Esophagus muscularis mucosa (tissue), 4 donors: ENCODE data around the gene TVP23A. TPM values are rescaled to one million over a fixed set of nuclear protein-coding genes. Genes with fewer than 3 reads are reported as not detected.
A peak's percentile ranks its signal among the peaks of the same experiment; 100 is the strongest.

Source experiments
- DNase-seq: peaks from one replicate; pipeline ENCODE4 v3.0.0-alpha.2; 2017; ENCODE audit errors: extremely low spot score
- H3K27ac ChIP-seq, 4 donors: fragments of 200-600 bp; sonication (generic); replicated peaks in 1 of 4; 1 replicate in 3 of 4; 2 replicates in 1 of 4; pipeline ENCODE4 v1.5.1; 2016 to 2019; ENCODE audit warnings: mild to moderate bottlenecking in 1 of 4
- H3K27me3 ChIP-seq, 4 donors: fragments of 200-600 bp; sonication (generic); one replicate each; pipeline versions ENCODE4 v1.5.1 to v1.6.0; 2016 to 2019
- H3K36me3 ChIP-seq, 4 donors: fragments of 200-600 bp; sonication (generic); one replicate each; pipeline ENCODE4 v1.5.1; 2016 to 2019
- H3K4me1 ChIP-seq, 4 donors: fragments of 200-600 bp; sonication (generic); one replicate each; pipeline ENCODE4 v1.5.1; 2016 to 2019
- H3K4me3 ChIP-seq, 4 donors: fragments of 200-600 bp; sonication (generic); 1 replicate in 2 of 4; 2 replicates in 2 of 4; pipeline ENCODE4 v1.5.1; 2016 to 2019; ENCODE audit warnings: mild to moderate bottlenecking in 4 of 4, moderate library complexity in 1 of 4
- H3K9me3 ChIP-seq, 4 donors: fragments of 200-600 bp; sonication (generic); 1 replicate in 3 of 4; 2 replicates in 1 of 4; pipeline ENCODE4 v1.5.1; 2016 to 2019
- CTCF ChIP-seq, 3 experiments: fragments of 200-600 bp in 2 of 3; fragments of 450-650 bp in 1 of 3; sonication (generic) in 2 of 3; IDR thresholded peaks; one replicate each; pipeline ENCODE4 v1.5.1; 2017 to 2019; ENCODE audit warnings: antibody characterized with exemption in 3 of 3, mild to moderate bottlenecking in 2 of 3, moderate library complexity in 1 of 3
- EP300 ChIP-seq: sonication (generic); formaldehyde crosslinking; IDR thresholded peaks from one replicate; pipeline ENCODE4 v1.6.1; 2017; ENCODE audit warnings: antibody characterized with exemption
- POLR2A ChIP-seq: fragments of 450-650 bp; IDR thresholded peaks from one replicate; pipeline ENCODE4 v1.6.1; 2017; ENCODE audit warnings: antibody characterized with exemption, moderate library complexity, mild to moderate bottlenecking, low read depth
- POLR2AphosphoS5 ChIP-seq, 2 donors: sonication (generic); formaldehyde crosslinking; IDR thresholded peaks; one replicate each; pipeline ENCODE4 v1.6.1; 2017; ENCODE audit warnings: antibody characterized with exemption in 2 of 2
- WGBS: methylation state at CpG from one replicate; pipeline ENCODE4 v1.1.5; 2018; 5-methylcytosine and 5-hydroxymethylcytosine counted together
- intact Hi-C: fragments of 100-400 bp; cut with DNase I; formaldehyde crosslinking; loops from one replicate; pipeline ENCODE4 v1.15.1; 2023
- total RNA-seq, 4 donors: library from RNA; depleted of rRNA; stranded (reverse); fragments of >200 nt; gene quantifications; one replicate each; pipeline versions ENCODE4 v1.1.0 to v1.2.1, GENCODE V29; 2016

The TVP23A gene
- total RNA-seq = 1 to 10 TPM in 1 of 4 donors, under 1 TPM in 2, not detected in 1; 0.42 to 1.2 (median 0.80) TPM

- H3K4me3 ChIP-seq = peak within 1 kb of the TSS; percentile 39 to 45 (median 42)
- DNase-seq = no peak
- peaks cover 0 to 16% (median 7%) of the 10 kb centered on the region in 4 donors for H3K27me3 ChIP-seq
- intact Hi-C loops = no loop called here
- no peaks in the 10 kb centered on the region for H3K9me3 ChIP-seq
- 31% methylated on average over 55 of the region's 64 CpGs for WGBS
- peaks cover 0 to 9% (median 8%) of the 10 kb centered on the region in 4 donors for H3K4me1 ChIP-seq
- no peak for TF ChIP-seq EP300
- no peak for TF ChIP-seq POLR2A
- no peak for TF ChIP-seq CTCF (IDR thresholded peaks at IDR 0.05)
- TF ChIP-seq POLR2AphosphoS5 (IDR thresholded peaks at IDR 0.05) = no peak
- H3K27ac ChIP-seq = no peak within 1 kb of the TSS
- H3K36me3 ChIP-seq = no peaks in the 10 kb centered on the region
These were observed at the start of gene TVP23A for GRCh38 chr16:10817963-10818941. TSS of gene TVP23A (minus strand) at chr16:10818794. CDS start at chr16:10818493, 301 bp downstream.

- Histone ChIP-seq H3K9me3 (no peaks in the 10 kb centered on the region), H3K4me3 (no peak overlapping the region), H3K27ac (peak overlapping the region; percentile 19 to 65 (median 32)), H3K4me1 (peaks cover 14 to 54% (median 37%) of the 10 kb centered on the region in 4 donors), H3K27me3 (peaks cover 0 to 18% (median 0%) of the 10 kb centered on the region in 4 donors), H3K36me3 (no peaks in the 10 kb centered on the region)
- WGBS = 80% methylated on average over 6 of the region's 6 CpGs
- intact Hi-C loops = no loop called here
- TF ChIP-seq POLR2A (no peak), CTCF (IDR thresholded peaks at IDR 0.05) (no peak)
- no peak for DNase-seq
These were observed 49.6 kb upstream of the TVP23A start for GRCh38 chr16:10868104-10868595.

- DNase-seq = no peak
- WGBS = 92% methylated on average over 6 of the region's 6 CpGs
- intact Hi-C loops = no loop called here
These were observed 48.6 kb upstream of the TVP23A start for GRCh38 chr16:10867199-10867598.

More at GRCh38 chr16:10867199-10867598, 48.6 kb upstream of the TVP23A start:
- peaks cover 0 to 18% (median 0%) of the 10 kb centered on the region in 4 donors for H3K27me3 ChIP-seq
- H3K4me1 ChIP-seq = peaks cover 14 to 54% (median 37%) of the 10 kb centered on the region in 4 donors
- H3K36me3 ChIP-seq = no peaks in the 10 kb centered on the region
- no peaks in the 10 kb centered on the region for H3K9me3 ChIP-seq
- H3K4me3 ChIP-seq = no peak overlapping the region
- H3K27ac ChIP-seq = peak overlapping the region in 1 of 4 donors; percentile 9
- TF ChIP-seq CTCF (IDR thresholded peaks at IDR 0.05) = no peak
